Activated naive CD4-positive, alpha-beta T cell treated with anti-CD3 and anti-CD28 coated beads, Interleukin-2, amount 50 U/mL, for 72 hours (primary cell): Measurements from ENCODE around the gene PI4K2A. TPM values are rescaled to one million over a fixed set of nuclear protein-coding genes. Genes with fewer than 3 reads are reported as not detected.
"Not testable (repeated sequence)": the region's sequence is repeated elsewhere in the genome, so short reads cannot be mapped to it uniquely, and the experiment has no call there.

Experiments used
- ATAC-seq, 2 donors: fragments of 150-1000 bp; cut with Tn5 transposase; 2 replicates each; pipeline ENCODE4 v1.10.0; 2021; ENCODE audit warnings: mild to moderate bottlenecking in 2 of 2, moderate library complexity in 2 of 2
- DNase-seq, 2 donors: peaks; one replicate each; pipeline ENCODE4 v3.0.0; 2021 to 2022; ENCODE audit warnings: low spot score in 2 of 2
- H3K27ac Mint-ChIP-seq, 2 donors: one replicate each; pipeline ENCODE4 v1.8.0; 2022; ENCODE audit warnings: mild to moderate bottlenecking in 2 of 2, mixed read lengths in 2 of 2
- H3K36me3 Mint-ChIP-seq, 2 donors: one replicate each; pipeline ENCODE4 v1.8.0; 2022; ENCODE audit warnings: mixed read lengths in 2 of 2
- H3K9me3 Mint-ChIP-seq, 2 donors: one replicate each; pipeline ENCODE4 v1.8.0; 2022; ENCODE audit warnings: mixed read lengths in 2 of 2
- total RNA-seq, 2 donors: library from RNA; stranded (reverse); gene quantifications; one replicate each; pipeline ENCODE4 v1.2.3, GENCODE V29; 2022

The PI4K2A gene
- total RNA-seq, 2 donors from 2014 or later = 9.7 to 13.6 TPM

DNA sequence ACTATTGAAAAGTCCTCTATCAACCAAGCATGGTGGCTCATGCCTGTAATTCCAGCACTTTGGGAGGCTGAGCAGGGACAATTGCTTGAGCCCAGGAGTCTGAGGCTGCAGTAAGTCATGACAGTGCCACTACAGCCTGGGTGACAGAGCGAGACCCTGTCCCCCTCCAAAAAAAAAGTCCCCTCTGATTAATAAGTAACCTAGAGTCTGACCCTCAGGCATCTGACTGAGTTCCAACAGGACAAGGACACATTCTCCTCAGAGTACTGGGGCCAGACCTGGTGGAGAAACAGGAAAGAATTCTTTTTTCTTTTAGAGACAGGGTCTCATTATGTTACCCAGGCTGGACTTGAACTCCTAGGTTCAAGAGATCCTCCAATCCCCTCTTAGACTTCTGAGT lies 17.2 kb upstream of the PI4K2A start:
- no peaks in the 10 kb centered on the region for H3K9me3 Mint-ChIP-seq
- ATAC-seq (no peak), DNase-seq (no peak)
- no peaks in the 10 kb centered on the region for H3K36me3 Mint-ChIP-seq
- no peak overlapping the region for H3K27ac Mint-ChIP-seq

- Mint-ChIP-seq H3K27ac (no peak overlapping the region), H3K36me3 (no peaks in the 10 kb centered on the region), H3K9me3 (no peaks in the 10 kb centered on the region)
- no peak for ATAC-seq
- no peak for DNase-seq
Measured at GRCh38 chr10:97627731-97628130, 12.7 kb upstream of the PI4K2A start.

DNA sequence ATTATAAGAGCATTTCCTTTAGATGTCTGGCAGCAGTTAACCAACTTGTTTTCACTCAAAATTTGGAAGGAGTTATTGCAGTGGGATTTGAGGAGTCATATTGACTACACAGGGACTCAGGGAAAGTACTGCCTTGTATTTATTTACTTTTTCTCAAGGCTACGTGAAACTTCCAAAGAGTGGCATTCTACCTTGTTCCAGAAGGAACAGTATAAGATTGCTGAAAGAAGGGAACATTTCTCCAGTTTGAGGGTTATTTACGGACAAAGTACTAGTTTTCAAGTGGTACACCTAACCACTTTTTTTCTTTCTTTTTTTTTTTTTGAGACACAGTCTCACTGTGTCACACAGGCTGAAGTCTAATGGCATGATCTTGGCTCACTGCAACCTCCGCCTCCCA lies 12.2 kb upstream of the PI4K2A start:
- ATAC-seq = no peak
- H3K36me3 Mint-ChIP-seq = peaks cover 3% of the 10 kb centered on the region in 2 donors

GRCh38 chr10:97629289-97629688 lies 11.2 kb upstream of the PI4K2A start:
- no peaks in the 10 kb centered on the region for H3K9me3 Mint-ChIP-seq
- H3K27ac Mint-ChIP-seq = no peak overlapping the region
- peaks cover 6% of the 10 kb centered on the region in 2 donors for H3K36me3 Mint-ChIP-seq
- ATAC-seq (no peak), DNase-seq (no peak)

More for the DNA sequence above, 12.2 kb upstream of the PI4K2A start:
- Mint-ChIP-seq H3K27ac (no peak overlapping the region), H3K9me3 (no peaks in the 10 kb centered on the region)
- DNase-seq = no peak

DNA sequence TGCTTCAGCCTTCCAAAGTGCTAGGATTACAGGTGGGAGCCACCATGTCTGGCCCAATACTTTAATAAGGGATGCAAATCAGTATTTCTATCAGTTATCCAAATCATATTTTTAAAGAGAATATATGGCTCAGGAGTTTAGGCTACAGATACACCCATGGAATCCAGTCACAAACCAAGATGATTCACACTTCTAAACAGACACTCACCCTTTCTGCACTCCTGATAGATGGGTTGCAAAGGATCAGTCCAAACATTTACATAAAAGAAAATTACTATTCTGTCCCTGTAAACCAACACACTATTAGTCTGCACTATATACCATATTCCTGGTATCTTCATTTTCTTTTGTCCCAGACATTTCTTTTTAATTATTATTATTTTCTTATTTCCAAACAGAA lies 9.4 kb upstream of the PI4K2A start:
- Mint-ChIP-seq H3K9me3 (no peaks in the 10 kb centered on the region), H3K36me3 (peaks cover 6% of the 10 kb centered on the region in 2 donors), H3K27ac (no peak overlapping the region)
- ATAC-seq (no peak), DNase-seq (no peak)

DNA sequence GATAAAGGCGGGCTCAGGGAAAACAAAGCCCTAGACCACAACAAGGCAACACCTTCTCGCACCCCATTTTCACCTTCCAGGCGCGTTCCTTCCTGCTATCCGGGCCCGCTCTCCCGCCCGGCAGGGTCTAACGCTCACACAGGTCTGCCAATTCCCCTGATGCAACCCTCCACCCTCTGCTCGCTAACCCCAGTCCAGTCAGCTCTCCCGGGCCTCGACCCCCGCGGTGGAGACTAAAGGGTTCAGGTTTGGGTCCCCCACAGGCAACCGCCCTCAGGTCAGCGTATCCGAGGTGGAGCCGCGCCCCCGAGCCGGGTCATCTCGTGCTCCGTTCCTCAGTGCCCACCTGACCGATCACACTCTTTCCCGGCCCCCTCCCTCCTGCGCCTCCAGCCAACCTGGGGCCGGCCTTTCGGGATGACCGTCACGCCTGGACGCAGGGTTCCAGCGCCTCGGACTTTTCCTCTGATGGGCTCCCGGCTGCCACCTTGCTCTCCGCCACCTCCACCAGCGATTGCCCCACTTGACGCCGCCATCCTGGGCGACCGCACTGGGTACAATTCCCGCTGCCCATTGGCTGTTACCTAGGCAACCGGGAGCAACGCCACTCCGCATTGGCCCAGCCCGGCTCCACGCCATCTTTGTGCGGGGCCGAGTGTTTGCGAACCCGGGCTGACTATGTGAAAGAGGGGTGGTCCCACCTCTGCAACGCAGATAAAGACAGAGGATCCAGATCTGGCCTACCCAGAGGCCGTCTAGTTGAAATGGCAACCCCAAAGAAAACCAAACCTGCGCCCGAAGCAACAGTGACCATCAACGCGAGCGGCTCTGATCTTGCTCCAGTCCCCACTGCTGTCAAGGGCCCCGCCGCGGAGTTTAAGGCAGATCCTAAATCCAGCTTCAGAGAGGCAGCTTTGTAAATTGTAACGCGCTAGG lies 7.3 kb upstream of the PI4K2A start, which contains the start of gene MORN4:
MORN4 (minus strand) TSS at position 552 of the 936 bp plus-strand sequence. CDS start 13,847 bp downstream, outside the sequence.
- Mint-ChIP-seq H3K27ac (peak within 1 kb of the TSS; percentile 87 to 96), H3K9me3 (no peaks in the 10 kb centered on the region), H3K36me3 (peaks cover 6% of the 10 kb centered on the region in 2 donors)
- ATAC-seq (peak; percentile 99), DNase-seq (peak; percentile 89 to 95)

DNA sequence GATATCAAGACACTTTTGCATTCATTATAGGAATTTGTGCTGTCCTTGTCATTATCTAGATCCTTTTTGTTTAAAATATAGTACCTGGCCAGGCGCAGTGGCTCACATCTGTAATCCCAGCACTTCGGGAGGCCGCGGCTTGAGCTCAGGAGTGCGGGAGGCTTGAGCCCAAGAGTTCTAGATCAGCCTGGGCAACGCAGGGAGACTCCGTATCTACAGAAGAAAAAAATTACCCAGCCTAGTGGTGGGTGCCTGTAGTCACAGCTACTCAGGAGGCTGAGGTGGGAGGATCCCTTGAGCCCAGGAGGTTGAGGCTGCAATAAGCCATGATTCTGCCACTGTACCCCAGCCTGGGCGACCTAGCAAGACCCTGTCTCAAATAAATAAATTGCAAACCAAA lies 6.5 kb upstream of the PI4K2A start:
- peak; percentile 31 to 42 for ATAC-seq
- Mint-ChIP-seq H3K36me3 (peaks cover 6% of the 10 kb centered on the region in 2 donors), H3K9me3 (no peaks in the 10 kb centered on the region), H3K27ac (peak overlapping the region; percentile 87 to 96)
- DNase-seq = peak in 1 of 2 donors; percentile 14

DNA sequence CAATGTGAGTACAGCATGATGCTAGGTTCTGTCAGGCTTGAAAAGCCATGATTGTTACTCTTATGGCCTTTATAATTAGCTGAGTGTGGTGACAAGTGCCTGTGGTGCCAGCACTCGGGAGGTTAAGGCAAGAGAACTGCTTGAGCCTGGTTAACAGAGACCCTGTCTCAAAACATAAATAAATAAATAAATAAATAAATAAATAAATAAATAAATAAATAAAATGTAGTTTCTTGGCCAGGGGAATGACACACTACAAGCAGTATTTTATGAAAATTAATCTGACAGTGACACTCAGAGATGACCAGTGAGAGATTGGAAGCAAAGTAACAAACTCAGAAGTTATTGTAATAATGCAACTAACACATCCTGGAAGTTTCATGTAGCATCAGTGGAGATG lies 4.9 kb upstream of the PI4K2A start:
- Mint-ChIP-seq H3K36me3 (peaks cover 6% of the 10 kb centered on the region in 2 donors), H3K9me3 (no peaks in the 10 kb centered on the region), H3K27ac (no peak overlapping the region)
- ATAC-seq (no peak), DNase-seq (no peak)

- not testable (repeated sequence) for H3K27ac Mint-ChIP-seq, ATAC-seq, H3K36me3 Mint-ChIP-seq, DNase-seq, H3K9me3 Mint-ChIP-seq
Measured at GRCh38 chr10:97639090-97639489, 1.4 kb upstream of the PI4K2A start.

DNA sequence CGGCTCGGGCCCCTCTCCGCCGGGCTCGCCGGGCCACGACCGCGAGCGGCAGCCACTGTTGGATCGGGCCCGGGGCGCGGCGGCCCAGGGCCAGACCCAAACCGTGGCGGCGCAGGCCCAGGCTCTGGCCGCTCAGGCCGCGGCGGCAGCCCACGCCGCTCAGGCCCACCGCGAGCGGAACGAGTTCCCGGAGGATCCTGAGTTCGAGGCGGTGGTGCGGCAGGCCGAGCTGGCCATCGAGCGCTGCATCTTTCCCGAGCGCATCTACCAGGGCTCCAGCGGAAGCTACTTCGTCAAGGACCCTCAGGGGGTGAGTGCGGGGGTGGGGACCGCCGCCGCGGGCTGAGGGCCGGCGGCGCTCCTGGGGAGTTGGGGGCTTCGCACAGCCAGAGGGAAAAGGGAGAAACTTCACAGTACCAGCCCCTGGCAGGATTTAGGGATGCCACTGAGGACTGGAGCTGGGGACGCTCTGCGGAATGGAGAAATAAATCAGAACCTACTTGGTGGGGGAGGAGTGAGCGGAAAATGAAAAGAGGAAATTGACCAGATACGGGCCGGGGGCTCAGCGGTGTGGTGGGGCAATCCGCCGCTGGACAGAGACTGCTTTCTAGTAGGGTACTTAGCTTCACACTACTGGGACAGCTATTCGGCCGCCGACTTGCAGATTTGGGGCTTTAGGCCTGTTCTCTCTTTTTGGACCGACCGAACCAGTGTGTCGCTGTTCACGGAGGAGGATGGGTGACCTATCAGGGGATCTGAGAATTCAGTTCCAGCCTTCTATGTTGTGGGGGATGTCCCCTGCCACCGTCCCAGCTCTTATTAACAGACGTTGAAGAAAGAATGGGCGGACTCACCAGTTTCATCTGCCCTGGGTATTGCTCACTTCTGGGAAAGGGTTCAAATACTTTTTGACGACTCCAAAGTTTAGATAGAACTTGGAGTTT lies 669 bp downstream of the PI4K2A start:
- DNase-seq = peak in 1 of 2 donors; percentile 57
- Mint-ChIP-seq H3K36me3 (peaks cover 0 to 5% of the 10 kb centered on the region in 2 donors), H3K9me3 (no peaks in the 10 kb centered on the region), H3K27ac (peak overlapping the region; percentile 85 to 94)
- peak; percentile 1 to 2 for ATAC-seq

DNA sequence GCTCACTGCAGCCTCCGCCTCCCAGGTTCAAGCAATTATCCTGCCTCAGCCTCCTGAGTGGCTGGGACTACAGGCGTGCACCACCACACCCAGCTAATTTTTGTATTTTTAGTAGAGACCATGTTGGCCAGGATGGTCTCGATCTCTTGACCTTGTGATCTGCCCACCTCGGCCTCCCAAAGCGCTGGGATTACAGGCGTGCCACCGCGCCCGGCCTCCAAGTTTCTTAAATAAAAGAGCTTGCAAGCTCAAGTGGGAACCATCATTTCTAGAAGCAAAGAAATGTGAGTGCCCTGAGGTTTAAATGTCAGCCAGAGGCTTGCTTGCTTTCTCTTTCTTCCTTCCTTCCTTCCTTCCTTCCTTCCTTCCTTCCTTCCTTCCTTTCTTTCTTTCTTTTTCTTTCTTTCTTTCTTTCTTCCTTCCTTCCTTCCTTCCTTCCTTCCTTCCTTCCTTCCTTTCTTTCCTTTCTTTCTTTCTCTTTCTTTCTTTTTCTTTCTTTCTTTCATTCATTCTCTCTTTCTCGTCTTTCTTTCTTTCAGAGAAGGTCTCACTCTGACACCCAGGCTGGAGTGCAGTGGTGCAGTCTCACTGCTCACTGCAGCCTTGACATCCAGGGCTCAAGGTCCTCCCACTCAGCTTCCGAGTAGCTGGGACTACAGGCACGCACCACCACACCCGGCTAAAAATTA lies 2.1 kb downstream of the PI4K2A start:
- not testable (repeated sequence) for DNase-seq, ATAC-seq, H3K9me3 Mint-ChIP-seq, H3K36me3 Mint-ChIP-seq
- peak overlapping the region in 1 of 2 donors; percentile 94 for H3K27ac Mint-ChIP-seq

DNA sequence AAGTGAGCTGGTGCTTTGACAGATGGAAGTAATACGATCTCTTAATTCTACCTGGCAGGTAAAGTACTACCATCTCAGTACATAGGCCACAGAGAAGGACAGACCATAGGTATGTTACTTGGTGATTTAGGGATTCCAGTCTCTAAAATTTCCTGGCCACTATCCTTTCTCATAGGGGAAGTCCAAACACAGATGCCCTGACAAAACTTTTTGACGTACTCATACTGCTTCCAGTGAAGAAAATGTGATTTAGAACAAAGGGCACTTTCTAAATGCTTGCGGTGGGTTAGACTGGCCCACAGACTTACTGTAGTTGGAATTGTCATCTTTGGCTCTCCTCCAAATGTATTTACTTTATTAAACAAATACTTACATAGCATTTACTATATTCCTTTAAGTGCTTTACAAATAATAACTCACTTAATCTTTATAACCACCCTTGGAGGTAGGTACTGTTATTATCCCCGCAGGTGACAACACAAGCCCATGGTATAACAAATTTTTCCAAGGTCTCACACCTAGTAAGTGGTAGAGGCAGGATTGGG lies 3.0 kb downstream of the PI4K2A start:
- Mint-ChIP-seq H3K9me3 (no peaks in the 10 kb centered on the region), H3K36me3 (peaks cover 0 to 5% of the 10 kb centered on the region in 2 donors), H3K27ac (peak overlapping the region in 1 of 2 donors; percentile 49)
- no peak for DNase-seq
- no peak for ATAC-seq

DNA sequence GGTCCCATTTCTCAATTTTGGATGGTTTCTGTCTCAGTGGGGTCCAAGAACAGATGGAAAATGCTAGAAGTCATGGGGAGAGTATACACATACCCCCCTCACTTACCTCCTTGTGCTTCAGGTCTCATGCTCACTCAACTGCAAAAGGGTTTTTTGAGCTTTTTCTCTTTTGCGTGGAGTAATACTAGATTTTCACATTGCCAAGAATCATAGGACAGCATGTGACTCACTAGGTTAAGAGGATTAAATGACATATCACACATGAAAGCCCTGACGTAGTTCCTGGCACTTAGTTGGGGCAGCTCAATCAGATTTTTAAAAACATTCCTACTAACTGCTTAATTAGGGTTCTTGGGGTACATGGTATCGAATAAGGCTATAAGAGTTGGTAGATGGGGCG lies 4.5 kb downstream of the PI4K2A start:
- Mint-ChIP-seq H3K9me3 (no peaks in the 10 kb centered on the region), H3K27ac (no peak overlapping the region), H3K36me3 (peaks cover 0 to 5% of the 10 kb centered on the region in 2 donors)
- ATAC-seq (no peak), DNase-seq (no peak)

DNA sequence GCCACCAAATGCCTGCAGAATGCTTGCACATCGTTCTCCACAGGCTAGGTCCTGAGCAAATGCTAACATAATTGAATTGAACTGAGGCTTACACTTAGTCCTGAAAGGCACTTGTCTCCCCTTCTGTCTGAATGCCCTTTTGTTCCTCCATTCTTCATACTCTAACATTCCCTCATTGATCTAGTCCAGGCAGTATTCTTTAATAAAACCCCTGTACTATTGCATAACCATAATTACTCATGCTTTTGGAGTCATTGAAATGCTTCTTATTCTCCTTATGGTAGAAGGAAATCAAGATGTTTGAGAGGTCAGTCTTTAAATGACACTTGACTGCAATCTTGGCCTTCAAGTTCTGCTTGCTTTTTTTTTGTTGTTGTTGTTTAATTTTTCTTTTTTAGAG lies 7.1 kb downstream of the PI4K2A start:
- Mint-ChIP-seq H3K27ac (no peak overlapping the region), H3K36me3 (no peaks in the 10 kb centered on the region), H3K9me3 (no peaks in the 10 kb centered on the region)
- no peak for DNase-seq
- ATAC-seq = no peak

- no peaks in the 10 kb centered on the region for H3K9me3 Mint-ChIP-seq
- peaks cover 0 to 6% of the 10 kb centered on the region in 2 donors for H3K36me3 Mint-ChIP-seq
- ATAC-seq (peak; percentile 100), DNase-seq (peak in 1 of 2 donors; percentile 37)
- H3K27ac Mint-ChIP-seq = peak overlapping the region; percentile 57 to 83
Measured at GRCh38 chr10:97648562-97649404, 8.3 kb downstream of the PI4K2A start.
